Metanephros (tissue), 2 donors: ENCODE data around the gene TTC39C. TPM values are rescaled to one million over a fixed set of nuclear protein-coding genes. Genes with fewer than 3 reads are reported as not detected.

Experiments used
- small RNA-seq: library from RNA; depleted of rRNA; stranded (forward); fragments of <200 nt; gene quantifications from one replicate; pipeline ENCODE3, GENCODE V24; 2014; ENCODE audit warnings: low replicate concordance
- total RNA-seq: library from RNA; depleted of rRNA; stranded (reverse); fragments of >200 nt; gene quantifications from one replicate; pipeline ENCODE4 v1.2.3, GENCODE V29; 2014

TTC39C gene
- total RNA-seq = 10.0 TPM

DNA sequence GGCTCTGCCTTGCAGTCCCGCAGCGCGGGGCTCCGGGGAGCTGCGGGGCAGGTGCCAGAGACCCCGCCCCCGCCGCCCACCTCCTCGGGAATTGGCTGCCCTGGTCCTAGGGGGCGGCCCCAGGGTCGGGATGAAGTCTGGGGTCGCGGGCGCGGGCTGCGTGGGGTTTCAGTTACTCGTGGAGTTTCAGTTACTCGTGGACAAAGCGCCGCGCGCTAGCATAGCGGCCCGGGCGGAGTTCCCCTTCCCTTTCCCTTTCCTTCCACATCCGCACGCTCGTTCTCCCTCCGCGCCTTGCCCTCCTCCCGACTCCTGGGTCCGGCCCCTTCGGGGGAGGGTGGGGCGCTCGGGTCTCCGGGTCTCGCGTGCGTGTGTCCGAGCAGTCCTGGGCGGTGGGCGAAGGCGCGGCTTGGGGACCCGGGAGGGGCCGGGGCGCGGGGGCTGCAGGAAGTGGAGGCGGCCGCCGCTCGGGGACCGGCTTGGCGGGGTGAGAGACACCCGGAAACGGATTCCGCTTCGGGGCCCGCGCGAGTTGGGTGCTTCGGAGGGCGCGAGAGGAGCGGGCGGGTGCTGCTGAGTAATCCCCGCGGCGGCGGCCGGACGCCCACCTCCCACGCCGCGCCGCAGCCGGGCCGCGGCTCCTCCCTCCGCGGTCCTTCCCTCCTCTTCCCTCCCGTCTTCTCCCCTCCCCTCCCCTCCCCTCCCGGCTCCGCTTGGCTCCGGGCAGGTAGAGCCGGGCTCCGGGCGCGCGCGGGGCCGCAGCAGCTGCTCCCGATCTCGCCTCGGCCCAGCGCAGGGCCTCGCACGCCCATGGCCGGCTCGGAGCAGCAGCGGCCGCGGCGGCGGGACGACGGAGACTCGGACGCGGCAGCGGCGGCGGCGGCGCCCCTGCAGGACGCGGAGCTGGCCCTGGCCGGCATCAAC lies at the start of gene TTC39C:
TSS of gene TTC39C (plus strand) at position 693 of the 924 bp plus-strand sequence. CDS start at position 811, 118 bp downstream.

DNA sequence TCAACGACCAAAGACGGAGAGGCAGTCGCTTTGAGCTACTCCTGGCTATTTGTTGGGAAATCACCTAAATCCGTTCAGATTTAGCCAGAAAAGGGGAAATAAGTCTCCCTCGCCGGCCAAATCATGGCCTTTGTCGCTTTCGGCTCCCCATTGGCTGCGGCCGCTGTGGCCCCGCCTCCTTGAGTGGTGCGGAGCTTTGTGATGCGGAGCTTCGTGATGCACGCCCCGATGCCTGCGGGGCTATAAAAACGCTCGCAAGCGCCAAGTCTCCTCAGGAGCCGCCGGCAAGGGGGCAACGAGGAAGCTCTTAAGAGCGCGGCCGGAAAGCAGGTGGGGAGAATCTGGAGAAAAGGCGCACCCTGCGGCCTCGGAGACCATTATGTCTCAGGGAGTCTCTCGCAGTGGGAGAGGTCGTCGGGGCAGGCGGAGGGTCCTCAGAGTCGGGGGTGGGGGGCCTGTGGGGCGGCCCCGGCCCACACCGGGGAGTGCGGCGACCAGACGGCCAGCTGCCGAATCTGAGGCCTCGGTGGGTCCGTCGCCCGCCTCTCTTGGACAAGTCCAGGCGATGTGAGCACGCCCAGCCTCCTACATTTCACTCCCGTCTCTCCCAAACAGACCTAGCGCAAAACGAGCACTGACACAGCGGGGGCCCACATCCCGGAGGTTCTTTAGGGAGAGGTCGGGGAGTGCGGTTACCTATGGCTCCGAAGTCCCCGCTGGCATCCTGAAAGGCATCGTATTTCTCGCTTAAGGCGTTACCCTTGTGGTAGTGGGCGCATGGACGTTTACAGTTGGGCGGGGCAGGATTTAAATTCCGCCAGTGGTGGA lies 124.4 kb downstream of the TTC39C start, which contains the start of gene CABYR:
TSS of gene CABYR (plus strand) at position 274 of the 828 bp plus-strand sequence. CDS start 4,053 bp downstream, outside the sequence.

Small RNAs within 50 kb of the gene (small RNA-seq; reads per million reads assigned to genes)
- gene RF00017 (not detected), gene RNA5SP452 (not detected), gene RNU5A-6P (1.9 reads per million, percentile 89 among the genes with 10 or more reads in this experiment)

Other genes starting within 250 kb of the TTC39C start
- 5.1 TPM for gene CABYR, start 124.3 kb downstream of the TTC39C start, total RNA-seq